Osteocyte (in vitro differentiated cells): ENCODE measurements around the gene KLRC2. TPM values are rescaled to one million over a fixed set of nuclear protein-coding genes. Genes with fewer than 3 reads are reported as not detected.
"Not testable (repeated sequence)": the region's sequence is repeated elsewhere in the genome, so short reads cannot be mapped to it uniquely, and the experiment has no call there.

Experiments
- DNase-seq: peaks from one replicate; pipeline ENCODE4 v3.0.0; 2021; ENCODE audit warnings: mixed read lengths; ENCODE audit not compliant: unreplicated experiment; ENCODE audit errors: extremely low spot score
- H3K27ac Mint-ChIP-seq: one replicate; pipeline ENCODE4 v1.8.0; 2021; ENCODE audit warnings: mild to moderate bottlenecking, mixed read lengths; ENCODE audit not compliant: unreplicated experiment
- H3K27me3 Mint-ChIP-seq: one replicate; pipeline ENCODE4 v1.8.0; 2021; ENCODE audit warnings: mixed read lengths; ENCODE audit not compliant: unreplicated experiment
- H3K36me3 Mint-ChIP-seq: one replicate; pipeline ENCODE4 v1.8.0; 2021; ENCODE audit warnings: mixed read lengths; ENCODE audit not compliant: unreplicated experiment
- H3K4me1 Mint-ChIP-seq: one replicate; pipeline ENCODE4 v1.8.0; 2021; ENCODE audit warnings: mixed read lengths; ENCODE audit not compliant: unreplicated experiment
- H3K4me3 Mint-ChIP-seq: one replicate; pipeline ENCODE4 v1.8.0; 2021; ENCODE audit warnings: mild to moderate bottlenecking, moderate library complexity, mixed read lengths; ENCODE audit not compliant: unreplicated experiment
- H3K9me3 Mint-ChIP-seq: one replicate; pipeline ENCODE4 v1.8.0; 2021; ENCODE audit warnings: mixed read lengths; ENCODE audit not compliant: unreplicated experiment
- CTCF ChIP-seq: fragments of 200-600 bp; sonication (generic); IDR thresholded peaks from 2 replicates; pipeline ENCODE4 v1.5.0; 2021; ENCODE audit warnings: antibody characterized with exemption, mild to moderate bottlenecking, moderate library complexity
- total RNA-seq: library from RNA; stranded (reverse); gene quantifications from 2 replicates; pipeline ENCODE4 v1.2.1, GENCODE V29; 2021

KLRC2 gene
- total RNA-seq, 1 donor from 2014 or later, result 3.0 TPM

GRCh38 chr12:10388624-10389413 is 47.0 kb downstream of the KLRC2 start:
- H3K27ac Mint-ChIP-seq, result peak overlapping the region; percentile 88
- peaks cover 10% of the 10 kb centered on the region for H3K9me3 Mint-ChIP-seq
- peak overlapping the region; percentile 55 for H3K4me3 Mint-ChIP-seq
- peaks cover 72% of the 10 kb centered on the region for H3K4me1 Mint-ChIP-seq
- H3K36me3 Mint-ChIP-seq, result peaks cover 9% of the 10 kb centered on the region
- TF ChIP-seq CTCF, result no peak
- H3K27me3 Mint-ChIP-seq, result no peaks in the 10 kb centered on the region
- no peak for DNase-seq

GRCh38 chr12:10387498-10387897 is 48.3 kb downstream of the KLRC2 start:
- H3K27ac Mint-ChIP-seq, result not testable (repeated sequence)
- H3K4me1 Mint-ChIP-seq, result peaks cover 59% of the 10 kb centered on the region

GRCh38 chr12:10386857-10387256 is 49.0 kb downstream of the KLRC2 start:
- no peak overlapping the region for H3K27ac Mint-ChIP-seq
- H3K4me3 Mint-ChIP-seq, result no peak overlapping the region
- peaks cover 10% of the 10 kb centered on the region for H3K9me3 Mint-ChIP-seq
- peaks cover 15% of the 10 kb centered on the region for H3K36me3 Mint-ChIP-seq
- H3K27me3 Mint-ChIP-seq, result no peaks in the 10 kb centered on the region
- peaks cover 54% of the 10 kb centered on the region for H3K4me1 Mint-ChIP-seq
- no peak for TF ChIP-seq CTCF
- DNase-seq, result no peak

More at GRCh38 chr12:10387498-10387897, 48.3 kb downstream of the KLRC2 start:
- H3K27me3 Mint-ChIP-seq, H3K4me3 Mint-ChIP-seq, DNase-seq: not testable (repeated sequence)
- Mint-ChIP-seq H3K9me3 (peaks cover 10% of the 10 kb centered on the region), H3K36me3 (peaks cover 13% of the 10 kb centered on the region)

- Mint-ChIP-seq H3K4me1 (peaks cover 51% of the 10 kb centered on the region), H3K27ac (peak overlapping the region; percentile 86), H3K27me3 (no peaks in the 10 kb centered on the region), H3K9me3 (peaks cover 15% of the 10 kb centered on the region), H3K36me3 (peaks cover 20% of the 10 kb centered on the region), H3K4me3 (no peak overlapping the region)
- DNase-seq, result no peak
- no peak for TF ChIP-seq CTCF
These were observed 50.6 kb downstream of the KLRC2 start for GRCh38 chr12:10385166-10385613.

- DNase-seq, result no peak
- no peak for TF ChIP-seq CTCF
- H3K9me3 Mint-ChIP-seq, result peaks cover 15% of the 10 kb centered on the region
- peaks cover 41% of the 10 kb centered on the region for H3K4me1 Mint-ChIP-seq
- H3K27me3 Mint-ChIP-seq, result no peaks in the 10 kb centered on the region
- no peak overlapping the region for H3K4me3 Mint-ChIP-seq
- H3K27ac Mint-ChIP-seq, result peak overlapping the region; percentile 86
- peaks cover 20% of the 10 kb centered on the region for H3K36me3 Mint-ChIP-seq
These were observed 51.6 kb downstream of the KLRC2 start for GRCh38 chr12:10384191-10384590.
